H1 (cell line): ENCODE data around the gene KRT3. TPM values are rescaled to one million over a fixed set of nuclear protein-coding genes. Genes with fewer than 3 reads are reported as not detected.

Experiments
- CBX8 ChIP-seq: fragments of 300-800, 300-1000 bp; sonication (generic); IDR thresholded peaks from 2 replicates; pipeline ENCODE4 v1.7.1; 2016; ENCODE audit warnings: low read depth, low read length, borderline replicate concordance
- CHD7 ChIP-seq: fragments of 300-600 bp; sonication (generic); IDR thresholded peaks from 2 replicates; pipeline ENCODE4 v1.7.1; 2012; ENCODE audit warnings: low read length, moderate library complexity, mild to moderate bottlenecking, inconsistent platforms; ENCODE audit not compliant: insufficient replicate concordance
- HDAC2 ChIP-seq, 2 experiments: fragments of 300-600 bp in 1 of 2; sonication (generic) in 1 of 2; IDR thresholded peaks; 2 replicates each; pipeline ENCODE4 v1.6.1; 2011 to 2012; ENCODE audit warnings: low read depth in 2 of 2, low read length in 2 of 2, mild to moderate bottlenecking in 2 of 2, moderate library complexity in 2 of 2, borderline replicate concordance in 1 of 2, inconsistent platforms in 1 of 2
- polyA plus RNA-seq, 7 experiments: library from polyadenylated mRNA; depleted of rRNA in 3 of 7; stranded (reverse) in 5 of 7; unstranded in 2 of 7; fragments of >200 nt in 5 of 7; fragments of 200-250 nt in 2 of 7; gene quantifications; 1 replicate in 5 of 7; 2 replicates in 1 of 7; 4 replicates in 1 of 7; pipeline versions ENCODE4 v1.2.1 to v1.2.3, GENCODE V29; 2011 to 2013; ENCODE audit warnings: missing spikeins in 2 of 7, mixed read lengths in 2 of 7
- total RNA-seq: library from RNA; stranded (reverse); fragmentation: NEBNext Ultra II Directional; extraction: Animal tissue kit (Norgen Biotek cat#: 25700); gene quantifications from 2 replicates; pipeline ENCODE4 v1.2.1, GENCODE V29; 2021

Gene KRT3
- total and polyA plus RNA-seq, 2 of the 8 experiments (the other 6 are each of a cell fraction or from before 2014, with no cell fraction given): not detected

- no peak for TF ChIP-seq CHD7
- TF ChIP-seq CBX8: no peak
- no peak for TF ChIP-seq HDAC2 (IDR thresholded peaks at IDR 0.05; ENCODE audit: borderline replicate concordance in 1 of 2, low read depth in 2 of 2, low read length in 2 of 2)
These were observed 37.3 kb upstream of the KRT3 start (continued) for GRCh38 chr12:52832985-52833905.
